D721Med (cell line): ENCODE data around the gene DENND2D.
A peak's percentile ranks its signal among the peaks of the same experiment; 100 is the strongest.

ENCODE experiments used
- DNase-seq: peaks from one replicate; pipeline ENCODE4 v3.0.0; 2011; ENCODE audit warnings: low spot score; ENCODE audit not compliant: insufficient read length
- FAIRE-seq: peaks from 2 replicates; lab custom pipeline; 2011; peaks lifted over from hg19 to GRCh38; lab: Jason Lieb, UNC
- TF ChIP-seq, protein P1 (sequence below): IDR thresholded peaks from 2 replicates; pipeline ENCODE4 v1.5.1; 2012; ENCODE audit warnings: mild to moderate bottlenecking, control low read depth; ENCODE audit not compliant: insufficient read depth; ENCODE audit errors: missing control alignments

DENND2D gene

DNA sequence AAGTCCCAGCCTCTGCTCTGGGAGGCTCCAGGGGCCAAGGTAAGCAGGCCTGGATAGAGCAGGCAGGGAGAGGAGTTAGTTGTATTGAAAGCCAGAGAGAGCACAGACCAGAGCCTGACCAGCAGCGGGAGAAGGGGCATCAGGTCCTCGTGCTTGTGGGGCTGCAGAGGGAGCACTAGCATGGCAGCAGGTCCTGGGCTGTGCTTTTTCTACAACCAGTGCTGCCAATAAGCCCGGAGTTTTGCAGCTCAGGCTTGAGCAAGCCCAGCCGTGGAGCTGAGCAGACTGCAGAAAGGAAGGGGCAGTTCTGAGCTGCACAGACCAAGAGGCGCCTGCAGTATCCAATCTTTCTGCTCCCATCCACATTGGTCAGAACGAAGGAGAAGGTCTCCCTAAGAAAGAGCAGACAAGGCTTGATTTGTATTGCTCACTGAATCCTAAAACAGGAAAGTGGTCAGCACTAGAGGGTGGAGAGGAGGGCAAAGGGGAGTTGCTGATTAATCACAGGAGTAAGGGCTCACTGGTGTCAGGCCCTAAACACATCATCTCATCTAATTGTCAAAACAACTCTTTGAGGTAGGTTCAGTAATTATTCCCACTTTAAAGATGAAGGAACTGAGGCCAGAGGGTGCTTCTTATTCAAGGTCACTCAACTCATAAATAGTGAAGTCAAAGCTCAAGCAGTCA lies 2.7 kb downstream of the DENND2D start:
- TF ChIP-seq, protein P1, sequence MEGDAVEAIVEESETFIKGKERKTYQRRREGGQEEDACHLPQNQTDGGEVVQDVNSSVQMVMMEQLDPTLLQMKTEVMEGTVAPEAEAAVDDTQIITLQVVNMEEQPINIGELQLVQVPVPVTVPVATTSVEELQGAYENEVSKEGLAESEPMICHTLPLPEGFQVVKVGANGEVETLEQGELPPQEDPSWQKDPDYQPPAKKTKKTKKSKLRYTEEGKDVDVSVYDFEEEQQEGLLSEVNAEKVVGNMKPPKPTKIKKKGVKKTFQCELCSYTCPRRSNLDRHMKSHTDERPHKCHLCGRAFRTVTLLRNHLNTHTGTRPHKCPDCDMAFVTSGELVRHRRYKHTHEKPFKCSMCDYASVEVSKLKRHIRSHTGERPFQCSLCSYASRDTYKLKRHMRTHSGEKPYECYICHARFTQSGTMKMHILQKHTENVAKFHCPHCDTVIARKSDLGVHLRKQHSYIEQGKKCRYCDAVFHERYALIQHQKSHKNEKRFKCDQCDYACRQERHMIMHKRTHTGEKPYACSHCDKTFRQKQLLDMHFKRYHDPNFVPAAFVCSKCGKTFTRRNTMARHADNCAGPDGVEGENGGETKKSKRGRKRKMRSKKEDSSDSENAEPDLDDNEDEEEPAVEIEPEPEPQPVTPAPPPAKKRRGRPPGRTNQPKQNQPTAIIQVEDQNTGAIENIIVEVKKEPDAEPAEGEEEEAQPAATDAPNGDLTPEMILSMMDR = peak; percentile 25
- no peak for FAIRE-seq
- DNase-seq = no peak

DNA sequence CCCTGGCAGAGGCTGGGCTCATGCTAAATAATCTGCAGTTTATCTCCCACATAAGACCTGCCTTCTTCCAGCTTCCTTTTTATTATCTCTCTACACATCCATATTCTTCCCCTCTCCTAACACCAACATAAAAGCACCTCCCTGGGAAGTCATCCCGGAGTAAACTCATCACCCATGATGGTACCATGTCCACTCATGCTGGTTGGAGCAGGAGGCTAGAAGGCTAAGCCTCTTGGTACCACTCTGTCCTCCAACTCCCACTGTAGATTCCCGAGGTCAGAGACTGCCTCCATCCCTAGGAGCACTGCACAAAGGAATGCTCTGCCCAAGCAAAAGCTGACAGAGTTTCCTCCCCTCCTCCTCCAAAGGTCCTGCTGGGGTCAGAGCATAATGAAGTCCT lies 4.2 kb downstream of the DENND2D start:
- FAIRE-seq (no peak), DNase-seq (no peak)
- TF ChIP-seq, protein P1 = no peak

GRCh38 chr1:111195002-111195684 lies 5.3 kb downstream of the DENND2D start:
- TF ChIP-seq, protein P1 = no peak
- no peak for FAIRE-seq
- no peak for DNase-seq

DNA sequence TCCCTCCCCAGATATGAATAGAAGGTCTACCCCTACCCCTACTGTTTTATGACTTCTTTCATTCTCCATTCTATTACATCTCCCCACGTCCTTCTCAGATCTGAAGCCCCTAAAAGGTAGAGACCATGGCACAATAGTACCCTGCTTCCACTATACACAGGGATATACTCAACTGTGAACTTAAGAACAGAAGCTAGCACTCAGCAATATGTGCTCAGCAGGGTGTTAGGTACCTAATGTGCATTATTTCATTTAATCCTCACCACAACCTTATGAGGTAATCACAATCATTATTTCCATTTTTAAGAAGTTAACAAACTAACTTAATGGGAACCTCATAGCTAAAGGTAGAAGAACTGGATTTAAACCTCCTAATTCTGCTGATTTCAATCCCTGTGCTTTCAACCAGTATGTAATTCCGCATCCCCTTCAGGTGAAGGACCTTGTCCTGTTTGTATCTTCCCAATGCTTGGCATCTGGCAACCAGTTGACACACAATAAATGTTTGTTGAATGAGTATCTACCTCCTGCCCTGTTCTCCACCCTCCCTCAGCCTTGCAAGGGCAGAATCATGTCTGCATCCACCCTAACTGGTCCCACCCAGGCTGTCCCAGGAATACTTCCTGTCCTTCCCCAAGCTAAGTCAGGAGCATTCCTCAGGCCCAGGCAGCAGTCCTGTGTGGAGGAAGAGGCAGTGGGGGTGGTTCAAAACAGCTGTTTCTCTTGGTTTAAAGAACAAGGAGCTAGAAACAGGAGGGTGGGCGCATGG lies 6.5 kb downstream of the DENND2D start:
- TF ChIP-seq, protein P1 = no peak
- no peak for DNase-seq
- FAIRE-seq = no peak

DNA sequence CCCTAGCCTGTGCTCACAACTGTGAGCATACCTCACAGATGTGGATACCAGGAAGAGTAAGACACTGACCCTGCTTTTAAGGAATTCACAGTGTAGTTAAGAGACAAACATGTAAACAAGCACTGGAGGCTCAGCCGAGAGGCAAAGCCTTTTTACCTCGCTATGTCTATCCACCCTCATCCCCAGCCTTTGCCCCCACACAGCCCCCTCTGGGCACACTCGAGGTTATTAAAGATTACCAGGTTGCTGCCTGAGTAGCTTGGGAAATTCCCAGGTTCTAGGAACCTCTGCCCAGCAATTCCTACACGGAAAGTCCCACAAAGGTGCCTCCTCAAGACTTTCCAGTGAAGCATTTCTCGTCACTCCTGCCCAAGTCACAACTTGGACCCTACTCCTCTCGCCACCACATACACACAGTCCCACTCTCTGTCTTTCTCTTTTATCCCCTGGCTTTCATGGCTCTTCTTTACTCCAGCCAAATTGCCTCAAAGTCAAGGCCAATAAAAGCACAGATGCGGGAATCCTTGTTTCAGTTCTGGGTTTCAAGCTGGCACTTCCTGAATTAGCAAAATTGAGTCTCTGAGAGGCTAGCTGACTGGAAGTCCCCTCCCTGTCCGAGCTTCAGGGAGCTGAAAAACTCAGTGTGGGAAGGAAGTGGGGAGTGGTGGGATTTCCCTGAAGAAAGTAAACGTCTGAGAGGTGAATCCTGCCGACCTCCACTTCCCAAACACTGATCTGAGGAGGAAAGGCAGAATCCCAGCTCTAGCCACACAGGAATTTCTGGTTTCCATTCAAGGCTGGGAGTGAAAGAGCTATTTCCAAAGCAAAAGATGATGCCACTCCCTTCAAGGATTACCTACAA lies 7.6 kb downstream of the DENND2D start:
- DNase-seq (no peak), FAIRE-seq (no peak)
- TF ChIP-seq, protein P1 = no peak

- DNase-seq (no peak), FAIRE-seq (no peak)
- TF ChIP-seq, protein P1 = no peak
These were observed 8.4 kb downstream of the DENND2D start for GRCh38 chr1:111192074-111192473.
